HG03558 (cell line): ENCODE measurements around the gene TBX2.

ENCODE experiments used
- ATAC-seq: cut with Tn5 transposase; IDR thresholded peaks from one replicate; pipeline ENCODE4 v1.9.1; 2021; ENCODE audit warnings: moderate number of reproducible peaks; ENCODE audit not compliant: unreplicated experiment; ENCODE audit errors: extremely low read depth

Gene TBX2

DNA sequence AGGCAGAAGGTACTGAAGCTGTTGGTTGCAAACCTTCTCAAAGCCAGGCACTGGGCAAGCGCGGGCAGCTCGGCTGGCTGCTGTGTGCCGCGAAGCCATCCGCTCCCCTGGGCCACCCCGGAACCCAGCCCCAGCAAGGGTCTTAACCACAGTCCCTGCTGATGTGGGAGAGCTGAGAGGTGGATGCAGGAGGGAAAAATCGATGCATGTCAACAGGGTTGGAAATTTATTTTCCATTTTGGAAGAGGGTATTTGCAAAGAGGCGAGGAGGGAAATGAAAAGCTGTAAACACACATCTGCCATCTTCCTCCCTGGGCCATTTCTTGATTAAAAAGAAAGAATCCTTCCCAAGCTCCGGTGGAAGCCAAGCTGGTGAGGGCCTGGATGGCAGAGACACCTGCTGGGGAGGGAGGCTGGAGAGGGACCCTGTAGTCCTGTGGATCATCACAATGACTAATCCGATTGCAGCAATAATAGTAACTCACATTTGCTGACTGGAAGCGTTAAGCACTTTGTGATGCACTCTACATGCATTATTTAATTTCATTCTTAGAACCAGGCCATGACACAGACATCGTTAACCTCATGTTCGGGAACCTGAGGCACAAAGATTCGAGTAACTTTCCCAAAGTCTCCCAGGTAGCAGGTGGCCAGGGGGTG is 13.9 kb upstream of the TBX2 start:
- ATAC-seq: no peak

DNA sequence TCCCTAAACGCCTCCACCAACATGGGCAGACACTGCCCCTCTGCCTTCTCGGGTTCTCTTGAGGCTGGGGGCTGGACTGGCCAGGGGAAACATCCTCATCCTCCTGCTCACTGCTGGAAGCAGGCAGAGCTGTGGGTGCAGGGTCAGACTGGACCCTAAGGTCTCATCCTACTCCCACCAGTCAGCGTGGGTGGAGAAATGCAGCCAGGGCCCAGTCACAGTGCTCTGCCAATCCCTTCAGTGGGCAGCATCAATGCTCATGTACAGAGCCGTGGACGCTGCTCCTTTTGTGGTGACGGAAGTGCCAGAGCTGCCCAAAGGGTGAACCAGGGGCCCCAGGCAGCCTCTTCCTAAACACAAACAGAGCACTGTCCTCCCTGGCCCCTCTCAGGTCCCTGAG is 13.4 kb upstream of the TBX2 start:
- no peak for ATAC-seq

- ATAC-seq: no peak
Observed at GRCh38 chr17:61387011-61387410, 12.6 kb upstream of the TBX2 start.

- ATAC-seq: no peak
Observed at GRCh38 chr17:61387511-61388305, 11.9 kb upstream of the TBX2 start.

GRCh38 chr17:61388561-61389356 is 10.9 kb upstream of the TBX2 start:
- ATAC-seq: no peak

DNA sequence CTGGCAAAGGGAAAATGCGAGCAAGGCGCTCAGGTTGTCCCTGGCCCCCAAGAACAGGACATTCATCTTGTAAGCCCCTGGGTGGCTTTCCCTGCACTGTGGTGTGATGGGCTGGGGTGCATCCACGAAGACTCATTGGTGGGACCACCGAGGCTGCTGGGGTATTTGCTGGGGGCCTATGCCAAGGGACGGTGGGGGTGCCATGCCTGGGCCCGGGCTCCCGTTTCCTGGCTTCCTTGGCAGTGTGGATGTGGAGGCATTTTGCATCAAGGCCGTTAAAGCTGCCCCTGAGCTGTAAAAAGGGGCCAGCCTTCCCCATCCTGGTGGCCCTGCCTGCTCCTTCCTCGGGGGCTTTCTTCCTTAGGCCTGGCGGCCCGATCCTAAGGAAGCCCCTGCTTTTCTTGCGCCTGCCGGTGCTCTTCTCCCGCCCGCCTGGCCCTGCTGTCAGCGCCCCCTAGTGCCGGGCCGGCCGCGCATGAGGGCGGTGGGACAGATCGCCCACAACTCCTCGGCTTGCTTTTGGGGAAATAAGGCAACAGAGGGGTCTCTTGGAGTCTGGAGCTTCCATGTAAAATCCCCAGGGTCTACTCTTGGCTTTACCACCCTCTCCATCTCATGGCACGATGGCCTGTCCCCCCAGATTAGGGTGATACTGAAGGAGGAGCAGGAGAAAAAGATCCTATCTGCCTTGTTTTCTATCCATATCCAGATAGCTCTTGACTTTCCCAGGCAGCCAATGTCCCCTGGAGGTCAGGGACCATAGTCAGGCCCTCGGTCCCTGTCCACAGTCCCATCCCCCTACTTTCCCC is 9.8 kb upstream of the TBX2 start:
- no peak for ATAC-seq

DNA sequence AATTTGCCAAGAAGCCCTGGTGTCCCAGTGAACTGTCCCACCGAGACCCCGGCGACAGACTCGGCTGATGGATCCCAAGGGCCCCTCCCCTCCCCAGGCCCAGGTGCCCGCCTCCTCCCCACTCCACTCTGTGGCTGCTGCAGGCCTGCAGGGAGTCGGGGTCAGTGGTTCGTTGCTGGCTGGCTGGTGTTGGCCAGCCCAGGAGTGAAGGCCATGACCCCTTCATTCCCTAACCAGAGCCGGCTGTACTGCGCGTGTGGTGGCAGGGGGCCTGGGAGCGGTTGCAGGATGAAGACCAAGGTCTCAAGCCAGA is 9.2 kb upstream of the TBX2 start:
- ATAC-seq: no peak

- ATAC-seq: no peak
Observed at GRCh38 chr17:61391595-61392291, 7.9 kb upstream of the TBX2 start.

- no peak for ATAC-seq
Observed at GRCh38 chr17:61392679-61393078, 7.0 kb upstream of the TBX2 start.

DNA sequence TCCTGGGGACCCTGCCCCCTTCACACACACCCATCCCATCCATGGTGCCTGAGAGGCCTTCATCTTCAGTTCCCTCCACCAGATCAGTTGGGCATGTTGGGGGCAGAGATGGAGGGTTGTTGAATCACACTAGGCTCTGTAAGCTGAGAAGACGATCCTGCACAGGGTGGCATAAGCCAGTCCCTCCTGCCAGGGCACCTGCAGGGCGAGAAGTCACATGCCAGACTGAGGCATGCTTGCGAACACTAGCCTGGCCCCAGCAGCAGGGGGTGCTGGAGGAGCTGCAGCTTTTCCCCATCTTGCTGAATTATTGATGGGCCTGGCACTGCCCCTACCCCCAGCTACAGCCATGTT is 6.1 kb upstream of the TBX2 start:
- ATAC-seq: no peak

- no peak for ATAC-seq
Observed at GRCh38 chr17:61393904-61394629, 5.6 kb upstream of the TBX2 start.

DNA sequence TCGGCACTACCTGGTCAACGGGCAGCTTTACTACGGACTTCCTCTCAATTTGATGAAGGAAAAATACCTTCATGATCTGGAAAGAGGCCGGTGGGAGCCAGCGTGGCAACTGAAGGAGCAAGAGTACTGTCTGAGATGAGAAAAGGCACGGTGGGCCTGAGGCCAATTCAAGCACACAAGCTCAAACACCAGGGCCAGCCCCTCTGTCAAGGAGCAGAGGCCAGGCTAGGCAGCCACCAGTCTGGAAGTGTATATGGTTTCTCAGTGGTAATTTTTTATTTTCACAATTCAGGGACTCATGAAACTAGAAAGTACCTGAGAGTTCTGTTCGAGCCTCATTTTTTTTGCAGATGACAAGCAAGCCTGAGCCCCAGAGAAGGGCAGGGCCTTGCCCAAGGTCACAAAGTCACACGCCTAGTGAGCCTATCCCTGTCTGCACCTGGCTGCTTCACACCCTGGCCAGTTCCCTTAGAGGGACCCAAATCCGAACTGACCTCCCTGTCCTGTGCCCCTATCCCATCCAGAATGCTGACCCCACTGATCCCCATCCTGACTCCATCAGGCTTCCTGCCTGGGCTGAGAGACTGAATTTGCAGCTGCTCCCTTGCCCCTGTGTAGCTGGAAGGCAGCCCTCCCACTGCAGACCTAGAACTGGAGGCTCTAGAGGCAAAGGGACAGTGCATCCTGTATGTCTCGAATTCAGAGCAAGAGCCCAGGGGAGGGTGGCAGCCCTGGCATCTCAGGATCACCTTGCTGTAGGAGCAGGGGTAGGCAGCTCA is 4.8 kb upstream of the TBX2 start:
- ATAC-seq: no peak

DNA sequence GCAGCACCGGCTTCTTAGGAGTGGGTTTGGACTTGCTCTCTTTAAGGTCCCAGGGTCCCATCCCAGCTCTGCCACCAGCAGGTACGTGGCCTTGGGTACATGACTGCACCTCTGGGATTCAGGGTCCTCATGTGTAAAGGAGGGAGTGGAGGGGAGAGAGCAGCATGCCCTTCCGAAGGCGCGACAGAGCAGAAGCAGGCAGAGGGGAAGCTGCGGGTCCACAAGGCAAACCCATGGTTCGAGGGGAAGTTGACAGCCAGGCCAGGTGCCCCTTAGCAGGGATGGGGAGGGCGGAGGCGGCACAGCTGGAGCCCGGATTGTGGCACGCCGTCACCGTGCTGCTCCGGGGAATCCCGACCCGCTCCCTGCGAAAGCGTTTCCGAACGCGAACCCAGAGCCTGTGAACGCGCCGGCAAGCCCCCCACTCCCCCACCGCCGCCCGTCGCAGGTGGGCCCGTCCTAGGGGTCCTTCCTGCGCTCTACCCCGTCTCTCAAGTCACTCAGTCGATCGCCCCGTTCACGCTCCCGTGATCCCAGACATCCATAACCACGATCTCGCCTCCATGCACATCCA is 4.1 kb upstream of the TBX2 start:
- ATAC-seq: no peak

GRCh38 chr17:61395983-61396585 is 3.6 kb upstream of the TBX2 start:
- no peak for ATAC-seq

- ATAC-seq: no peak
Observed at GRCh38 chr17:61396586-61397085, 3.0 kb upstream of the TBX2 start.

- no peak for ATAC-seq
Observed at GRCh38 chr17:61397086-61397842, 2.4 kb upstream of the TBX2 start.

DNA sequence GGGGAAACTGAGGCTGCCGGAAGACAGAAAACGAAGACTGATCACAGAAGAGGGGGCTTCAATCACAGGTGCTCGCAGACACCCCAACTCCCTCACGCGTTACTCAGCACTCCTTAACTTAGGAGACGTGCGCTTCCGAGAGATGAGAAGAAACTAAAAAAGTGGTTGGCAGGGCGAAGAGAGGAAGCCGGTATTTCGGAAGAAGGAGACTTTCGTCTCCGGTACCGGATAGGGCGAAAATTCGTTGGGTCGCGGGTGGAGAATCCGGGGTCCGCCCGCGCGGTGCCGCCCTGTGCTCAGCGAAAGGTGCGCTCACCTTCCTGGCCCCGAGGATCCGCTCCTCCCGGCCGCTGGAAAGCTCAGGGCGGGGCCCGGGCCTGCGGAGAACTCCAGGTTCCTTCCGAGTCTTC is 917 bp upstream of the TBX2 start:
- no peak for ATAC-seq
